OCI-LY1 (cell line): Measurements from ENCODE around the gene TEX14.

Experiments used
- H2AFZ ChIP-seq: fragments of 200-600 bp; sonication (generic), shearing (Covaris generic); 2 replicates; pipeline ENCODE4 v1.6.0; 2014; ENCODE audit warnings: antibody characterized with exemption, mild to moderate bottlenecking, low read length
- H3F3A ChIP-seq: fragments of 200-600 bp; sonication (generic), shearing (Covaris generic); 2 replicates; pipeline ENCODE4 v1.6.0; 2014; ENCODE audit warnings: mild to moderate bottlenecking, antibody characterized with exemption, low read length, moderate library complexity; ENCODE audit not compliant: insufficient read depth
- H3K27ac ChIP-seq: fragments of 200-600 bp; sonication (generic); 2 replicates; pipeline ENCODE4 v1.5.1; 2014; ENCODE audit warnings: low read length, mixed run types, mild to moderate bottlenecking, low read depth; ENCODE audit not compliant: poor library complexity, severe bottlenecking
- H3K27me3 ChIP-seq: fragments of 200-600 bp; sonication (generic); 2 replicates; pipeline ENCODE4 v1.6.0; 2014; ENCODE audit warnings: antibody characterized with exemption, mild to moderate bottlenecking, low read length, moderate library complexity; ENCODE audit not compliant: insufficient read depth
- H3K36me3 ChIP-seq: fragments of 200-600 bp; sonication (generic); 2 replicates; pipeline ENCODE4 v1.6.1; 2014; ENCODE audit warnings: mild to moderate bottlenecking, antibody characterized with exemption, low read length, moderate library complexity, mixed read lengths; ENCODE audit not compliant: insufficient read depth
- H3K4me1 ChIP-seq: fragments of 200-600 bp; sonication (generic); 2 replicates; pipeline ENCODE4 v1.5.1; 2014; ENCODE audit warnings: mild to moderate bottlenecking, low read length, moderate library complexity; ENCODE audit not compliant: insufficient read depth, severe bottlenecking
- H3K4me2 ChIP-seq: fragments of 200-600 bp; sonication (generic), shearing (Covaris generic); 2 replicates; pipeline ENCODE4 v1.6.1; 2014; ENCODE audit warnings: low read length
- H3K4me3 ChIP-seq: fragments of 200-600 bp; sonication (generic); 2 replicates; pipeline ENCODE4 v1.5.1; 2014; ENCODE audit warnings: low read length, low read depth, mild to moderate bottlenecking, mixed read lengths; ENCODE audit not compliant: poor library complexity, severe bottlenecking
- H3K79me2 ChIP-seq: fragments of 200-600 bp; shearing (Covaris generic); 2 replicates; pipeline ENCODE4 v1.6.1; 2016; ENCODE audit warnings: mixed run types, low read length, mixed read lengths; ENCODE audit not compliant: insufficient read depth
- H3K9ac ChIP-seq: fragments of 200-600 bp; sonication (generic), shearing (Covaris generic); 2 replicates; pipeline ENCODE4 v1.6.1; 2014; ENCODE audit warnings: mild to moderate bottlenecking, low read length, mixed read lengths
- H3K9me2 ChIP-seq: fragments of 200-600 bp; sonication (generic), shearing (Covaris generic); 2 replicates; pipeline ENCODE4 v1.6.1; 2014; ENCODE audit warnings: low read depth, mild to moderate bottlenecking, low read length, mixed read lengths
- H3K9me3 ChIP-seq: fragments of 200-600 bp; shearing (Covaris generic); 2 replicates; pipeline ENCODE4 v1.6.1; 2014; ENCODE audit warnings: low read length, mixed read lengths
- H4K20me1 ChIP-seq: fragments of 200-600 bp; sonication (generic), shearing (Covaris generic); 2 replicates; pipeline ENCODE4 v1.6.0; 2016; ENCODE audit warnings: mild to moderate bottlenecking, low read length; ENCODE audit not compliant: insufficient read depth
- EZH2 ChIP-seq: fragments of 200-600 bp; sonication (generic), shearing (Covaris generic); IDR thresholded peaks from 2 replicates; pipeline ENCODE4 v1.8.0; 2017; ENCODE audit warnings: borderline replicate concordance, mixed run types, mild to moderate bottlenecking, antibody characterized with exemption, low read length, moderate library complexity, mixed read lengths
- TF ChIP-seq, protein P1 (sequence below): fragments of 200-600 bp; sonication (generic), shearing (Covaris generic); IDR thresholded peaks from 2 replicates; pipeline ENCODE4 v1.5.1; 2017; ENCODE audit warnings: mild to moderate bottlenecking, antibody characterized with exemption, low read length, moderate library complexity, mixed read lengths

TEX14 gene

DNA sequence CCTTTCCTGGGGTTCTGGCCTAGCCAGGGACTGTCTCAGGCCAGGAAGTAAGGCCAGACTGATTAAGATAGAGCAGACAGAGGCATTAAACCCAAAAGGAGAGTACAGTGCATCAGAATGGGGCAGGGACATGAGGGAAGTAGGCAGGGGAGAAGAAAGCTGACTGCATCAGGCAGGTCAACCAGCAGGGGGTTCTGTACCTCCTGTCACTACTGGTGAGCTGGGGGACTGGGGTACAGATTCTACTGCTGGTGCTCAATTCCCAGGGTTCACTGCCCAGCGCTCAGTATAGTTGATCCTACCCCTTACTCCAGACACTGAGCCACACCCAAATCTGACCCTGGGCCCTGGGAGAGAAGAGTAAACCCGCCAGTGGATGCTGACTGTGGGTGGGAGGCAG is 164.5 kb downstream of the TEX14 start:
- no peaks in the 10 kb centered on the region for H3K9me3 ChIP-seq
- H4K20me1 ChIP-seq = no peaks in the 10 kb centered on the region
- no peaks in the 10 kb centered on the region for H3K79me2 ChIP-seq
- no peak overlapping the region for H3K4me3 ChIP-seq
- 0 out of 2 replicates have a peak, but pooled peaks cover 8% of the 10 kb centered on the region for H3K27me3 ChIP-seq
- TF ChIP-seq, protein P1, sequence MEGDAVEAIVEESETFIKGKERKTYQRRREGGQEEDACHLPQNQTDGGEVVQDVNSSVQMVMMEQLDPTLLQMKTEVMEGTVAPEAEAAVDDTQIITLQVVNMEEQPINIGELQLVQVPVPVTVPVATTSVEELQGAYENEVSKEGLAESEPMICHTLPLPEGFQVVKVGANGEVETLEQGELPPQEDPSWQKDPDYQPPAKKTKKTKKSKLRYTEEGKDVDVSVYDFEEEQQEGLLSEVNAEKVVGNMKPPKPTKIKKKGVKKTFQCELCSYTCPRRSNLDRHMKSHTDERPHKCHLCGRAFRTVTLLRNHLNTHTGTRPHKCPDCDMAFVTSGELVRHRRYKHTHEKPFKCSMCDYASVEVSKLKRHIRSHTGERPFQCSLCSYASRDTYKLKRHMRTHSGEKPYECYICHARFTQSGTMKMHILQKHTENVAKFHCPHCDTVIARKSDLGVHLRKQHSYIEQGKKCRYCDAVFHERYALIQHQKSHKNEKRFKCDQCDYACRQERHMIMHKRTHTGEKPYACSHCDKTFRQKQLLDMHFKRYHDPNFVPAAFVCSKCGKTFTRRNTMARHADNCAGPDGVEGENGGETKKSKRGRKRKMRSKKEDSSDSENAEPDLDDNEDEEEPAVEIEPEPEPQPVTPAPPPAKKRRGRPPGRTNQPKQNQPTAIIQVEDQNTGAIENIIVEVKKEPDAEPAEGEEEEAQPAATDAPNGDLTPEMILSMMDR = peak; percentile 18; the same call in 1 of the 2 replicates
- no peak for TF ChIP-seq EZH2
- no peaks in the 10 kb centered on the region for H3K9me2 ChIP-seq
- H3F3A ChIP-seq = no peaks in the 10 kb centered on the region
- no peaks in the 10 kb centered on the region for H3K36me3 ChIP-seq
- no peak overlapping the region for H3K4me2 ChIP-seq
- no peak overlapping the region for H2AFZ ChIP-seq
- no peak overlapping the region for H3K27ac ChIP-seq
- H3K9ac ChIP-seq = no peak overlapping the region
- H3K4me1 ChIP-seq = no peaks in the 10 kb centered on the region

DNA sequence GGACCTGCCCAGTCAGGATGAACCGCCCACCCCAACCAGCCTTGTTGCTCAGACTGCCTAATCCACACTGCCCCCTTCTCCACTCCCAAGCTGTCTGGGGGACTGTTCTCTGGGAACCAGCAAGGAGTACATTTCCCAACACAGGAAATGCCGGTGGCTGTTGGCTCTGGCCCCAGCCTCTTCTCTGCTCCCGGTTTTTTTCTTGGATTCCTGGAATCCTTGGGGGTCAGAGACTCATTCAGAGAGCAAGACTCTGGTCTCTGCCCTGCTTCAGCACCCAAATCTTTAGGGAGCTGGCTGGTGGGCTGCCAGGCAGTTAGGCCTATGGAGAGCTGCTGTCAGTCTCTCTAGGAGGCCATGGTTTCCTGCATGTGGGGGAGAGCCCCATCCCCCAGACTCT is 166.6 kb downstream of the TEX14 start:
- Histone ChIP-seq H3K9ac (no peak overlapping the region), H3K4me1 (no peaks in the 10 kb centered on the region), H3K36me3 (no peaks in the 10 kb centered on the region), H3K4me2 (no peak overlapping the region), H3K79me2 (no peaks in the 10 kb centered on the region), H2AFZ (no peak overlapping the region), H4K20me1 (no peaks in the 10 kb centered on the region), H3K27ac (no peak overlapping the region), H3K27me3 (0 out of 2 replicates have a peak, but pooled peaks cover 5% of the 10 kb centered on the region), H3F3A (no peaks in the 10 kb centered on the region), H3K9me2 (no peaks in the 10 kb centered on the region), H3K4me3 (no peak overlapping the region), H3K9me3 (no peaks in the 10 kb centered on the region)
- TF ChIP-seq, protein P1 = no peak
- no peak for TF ChIP-seq EZH2

DNA sequence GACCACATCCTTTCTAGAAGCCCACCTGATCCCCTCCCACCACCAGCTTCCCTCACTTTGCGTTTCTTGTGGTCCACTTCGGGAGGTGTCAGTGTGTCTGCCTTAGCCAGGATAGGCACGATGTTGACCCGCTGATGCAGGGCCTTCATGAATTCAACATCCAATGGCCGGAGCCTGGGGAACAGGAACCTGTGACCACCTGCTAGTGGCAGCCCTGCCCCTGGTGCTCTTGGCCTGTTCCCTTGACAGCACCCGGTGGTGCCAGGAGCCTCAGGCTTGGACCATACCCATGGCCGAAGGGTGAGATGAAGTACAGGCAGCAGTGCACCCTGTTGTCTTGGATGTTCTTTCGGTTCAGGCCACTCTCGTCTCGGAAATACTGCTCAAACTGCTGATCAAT is 170.2 kb downstream of the TEX14 start:
- Histone ChIP-seq H3K36me3 (no peaks in the 10 kb centered on the region), H3K27ac (no peak overlapping the region), H2AFZ (no peak overlapping the region)

More for the DNA sequence above, 170.2 kb downstream of the TEX14 start:
- H3K4me1 ChIP-seq = peaks cover 14% of the 10 kb centered on the region
- H4K20me1 ChIP-seq = no peaks in the 10 kb centered on the region
- H3K4me2 ChIP-seq = no peak overlapping the region
- TF ChIP-seq EZH2 = no peak
- TF ChIP-seq, protein P1 = no peak
- no peaks in the 10 kb centered on the region for H3K9me3 ChIP-seq
- no peak overlapping the region for H3K4me3 ChIP-seq
- H3K9me2 ChIP-seq = no peaks in the 10 kb centered on the region
- no peaks in the 10 kb centered on the region for H3F3A ChIP-seq
- no peaks in the 10 kb centered on the region for H3K79me2 ChIP-seq
- no peak overlapping the region for H3K9ac ChIP-seq
- no peaks in the 10 kb centered on the region for H3K27me3 ChIP-seq
